Adrenal gland (tissue), 12 donors: ENCODE results near the gene MCM7. TPM values are rescaled to one million over a fixed set of nuclear protein-coding genes. Genes with fewer than 3 reads are reported as not detected.

ENCODE experiments used
- DNase-seq, 7 donors: peaks; one replicate each; pipeline ENCODE4 v3.0.0-alpha.2; 2019 to 2020
- H3K27ac ChIP-seq, 5 donors: fragments of 200-600 bp; sonication (generic) in 4 of 5; 1 replicate in 3 of 5; 2 replicates in 2 of 5; pipeline versions ENCODE4 v1.5.1 to v1.8.0; 2016 to 2020; ENCODE audit warnings: mild to moderate bottlenecking in 1 of 5
- H3K27me3 ChIP-seq: fragments of 200-600 bp; 2 replicates; pipeline ENCODE4 v1.8.0; 2021
- H3K36me3 ChIP-seq, 2 donors: fragments of 200-600 bp; replicated peaks in 1 of 2; 1 replicate in 1 of 2; 2 replicates in 1 of 2; pipeline versions ENCODE4 v1.5.1 to v1.8.0; 2018 to 2022
- H3K4me1 ChIP-seq, 2 donors: fragments of 200-600 bp; replicated peaks in 1 of 2; 1 replicate in 1 of 2; 2 replicates in 1 of 2; pipeline versions ENCODE4 v1.5.1 to v1.8.0; 2018 to 2021
- H3K4me3 ChIP-seq, 4 donors: fragments of 200-600 bp; sonication (generic) in 3 of 4; one replicate each; pipeline ENCODE4 v1.5.1; 2016 to 2018
- H3K9me3 ChIP-seq, 3 donors: fragments of 200-600 bp; sonication (generic) in 1 of 3; replicated peaks in 1 of 3; 1 replicate in 2 of 3; 2 replicates in 1 of 3; pipeline versions ENCODE4 v1.5.1 to v1.8.0; 2016 to 2021
- CTCF ChIP-seq, 6 experiments: fragments of 450-650 bp in 4 of 6; fragments of 200-600 bp in 2 of 6; sonication (generic) in 1 of 6; IDR thresholded peaks; 1 replicate in 5 of 6; 2 replicates in 1 of 6; pipeline versions ENCODE4 v1.5.1 to v1.8.0; 2016 to 2021; ENCODE audit warnings: antibody characterized with exemption in 6 of 6, mild to moderate bottlenecking in 2 of 6, moderate library complexity in 1 of 6
- POLR2A ChIP-seq, 2 donors: fragments of 450-650 bp; IDR thresholded peaks; one replicate each; pipeline ENCODE4 v1.6.1; 2017; ENCODE audit warnings: antibody characterized with exemption in 2 of 2, mild to moderate bottlenecking in 2 of 2, moderate library complexity in 1 of 2
- WGBS, 4 donors: extraction: QIAGEN DNeasy Blood & Tissue Kit in 2 of 4; methylation state at CpG; one replicate each; pipeline versions ENCODE4 v1.1.5 to v1.1.7; 2013 to 2017; 5-methylcytosine and 5-hydroxymethylcytosine counted together
- intact Hi-C, 2 donors: fragments of 100-400 bp; cut with DNase I; formaldehyde crosslinking; loops; one replicate each; pipeline versions ENCODE4 v1.14.1 to v1.15.0; 2022 to 2023
- polyA plus RNA-seq, 3 donors: library from polyadenylated mRNA; stranded (reverse); fragments of 200-250 nt in 2 of 3; fragments of 350-450 nt in 1 of 3; fragmentation: Illumina TruSeq in 1 of 3; extraction: RNeasy Lipid Tissue Mini Kit (QIAGEN cat#74804) in 1 of 3; gene quantifications; one replicate each; pipeline ENCODE4 v1.2.3, GENCODE V29; 2013 to 2014
- total RNA-seq, 9 donors: library from RNA; depleted of rRNA in 4 of 9; stranded (reverse); fragments of >200 nt in 4 of 9; fragments of 120-200 nt in 1 of 9; fragmentation: NEBNext Ultra II Directional in 1 of 9; extraction: Animal tissue kit (Norgen Biotek cat#: 25700) in 1 of 9; gene quantifications; one replicate each; pipeline versions ENCODE4 v1.1.0 to v1.2.4, GENCODE V29; 2013 to 2023
- donor health status: healthy with polysubstance abuse.
- donor health status: Bipolar disorder and iron deficiency.
- donor health status: DM: yes; HTN: yes; CAD: no.
- donor health status: DM: no; HTN: no; CAD: no.
- donor health status: DM: no; HTN: no; CAD: no.
- donor health status: DM: yes; HTN: yes; CAD: no.

Gene MCM7
- total and polyA plus RNA-seq, 12 donors = 12.2 to 72.3 (median 30.6) TPM

GRCh38 chr7:100109521-100110163, 8.4 kb upstream of the MCM7 start:
- no peak for DNase-seq
- 80 to 89% (median 85%) methylated on average over 11 to 12 of the region's 12 CpGs for WGBS, 4 donors
- H3K9me3 ChIP-seq = no peaks in the 10 kb centered on the region
- H3K36me3 ChIP-seq = peaks cover 0 to 72% of the 10 kb centered on the region in 2 donors
- TF ChIP-seq CTCF (IDR thresholded peaks at IDR 0.05) (no peak), POLR2A (IDR thresholded peaks at IDR 0.05) (no peak)
- no peaks in the 10 kb centered on the region for H3K27me3 ChIP-seq
- H3K4me3 ChIP-seq = no peak overlapping the region
- no peaks in the 10 kb centered on the region for H3K4me1 ChIP-seq
- intact Hi-C loops = no loop called here
- H3K27ac ChIP-seq = no peak overlapping the region

DNA sequence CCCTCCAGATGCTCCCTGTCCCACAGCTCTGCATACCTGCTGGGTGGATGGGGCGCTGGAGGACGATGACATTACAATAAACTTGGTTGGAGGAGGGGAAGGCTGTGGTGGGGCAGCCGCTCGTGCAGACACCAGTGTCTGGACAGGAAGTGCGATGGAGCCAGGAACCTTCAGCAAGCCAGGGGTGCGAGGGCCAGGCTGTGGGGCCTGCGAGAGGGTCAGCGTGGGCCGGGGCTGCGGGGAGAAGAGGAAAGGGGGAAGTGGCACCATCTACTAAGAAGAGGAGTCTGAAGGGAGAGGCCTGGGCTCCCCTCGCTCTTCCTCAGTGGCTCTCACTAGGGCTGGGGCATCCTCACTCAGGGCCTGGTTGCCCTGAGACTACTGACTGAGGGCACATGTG, 6.7 kb upstream of the MCM7 start:
- no peak for TF ChIP-seq POLR2A (IDR thresholded peaks at IDR 0.05)
- TF ChIP-seq CTCF (IDR thresholded peaks at IDR 0.05) = no peak
- no peak overlapping the region for H3K27ac ChIP-seq
- intact Hi-C loops = no loop called here
- H3K9me3 ChIP-seq = no peaks in the 10 kb centered on the region
- no peaks in the 10 kb centered on the region for H3K4me1 ChIP-seq
- no peaks in the 10 kb centered on the region for H3K27me3 ChIP-seq
- 81 to 88% (median 83%) methylated on average over 10 to 11 of the region's 11 CpGs for WGBS, 4 donors
- no peak for DNase-seq
- H3K36me3 ChIP-seq = peaks cover 0 to 70% of the 10 kb centered on the region in 2 donors
- H3K4me3 ChIP-seq = no peak overlapping the region

- Histone ChIP-seq H3K4me3 (no peak overlapping the region), H3K9me3 (no peaks in the 10 kb centered on the region), H3K4me1 (peaks cover 3 to 4% of the 10 kb centered on the region in 2 donors), H3K36me3 (peaks cover 0 to 63% of the 10 kb centered on the region in 2 donors), H3K27me3 (no peaks in the 10 kb centered on the region), H3K27ac (no peak overlapping the region)
- intact Hi-C loops = no loop called here
- 82 to 91% (median 85%) methylated on average over 22 to 25 of the region's 25 CpGs for WGBS, 4 donors
- DNase-seq = no peak
- no peak for TF ChIP-seq CTCF (IDR thresholded peaks at IDR 0.05)
- TF ChIP-seq POLR2A (IDR thresholded peaks at IDR 0.05) = no peak
Observed at GRCh38 chr7:100107125-100107737, 6.0 kb upstream of the MCM7 start.

DNA sequence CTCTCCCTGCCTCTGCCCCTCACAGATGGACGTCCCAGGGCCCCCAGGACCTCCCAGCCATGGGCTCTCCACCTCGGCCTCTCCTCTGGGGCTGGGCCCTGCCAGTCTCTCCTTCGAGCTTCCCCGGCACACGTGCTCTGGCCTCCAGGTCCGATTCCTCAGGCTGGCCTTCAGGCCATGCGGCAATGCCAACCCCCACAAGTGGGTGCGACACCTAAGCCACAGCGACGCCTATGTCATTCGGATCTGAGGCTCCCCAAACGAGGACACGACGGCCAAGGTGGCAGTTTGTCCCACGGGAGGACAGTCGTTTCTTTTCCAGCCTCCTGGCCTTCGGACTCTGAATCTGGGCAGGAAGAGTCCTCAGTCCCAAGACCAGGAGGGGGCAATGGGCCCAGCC, 5.4 kb upstream of the MCM7 start:
- Histone ChIP-seq H3K27me3 (no peaks in the 10 kb centered on the region), H3K4me1 (peaks cover 4 to 6% of the 10 kb centered on the region in 2 donors), H3K4me3 (no peak overlapping the region), H3K27ac (no peak overlapping the region), H3K36me3 (peaks cover 0 to 57% of the 10 kb centered on the region in 2 donors), H3K9me3 (no peaks in the 10 kb centered on the region)
- TF ChIP-seq POLR2A (IDR thresholded peaks at IDR 0.05) = no peak
- TF ChIP-seq CTCF (IDR thresholded peaks at IDR 0.05) = no peak
- DNase-seq = no peak
- 81 to 89% (median 83%) methylated on average over 14 to 17 of the region's 17 CpGs for WGBS, 4 donors
- intact Hi-C loops = no loop called here
